ENCODE results near the gene MS4A6A. TPM values are rescaled to one million over a fixed set of nuclear protein-coding genes. Genes with fewer than 3 reads are reported as not detected.

Gene MS4A6A
- total RNA-seq, 1 experiment from 2014 or later: not detected

DNA sequence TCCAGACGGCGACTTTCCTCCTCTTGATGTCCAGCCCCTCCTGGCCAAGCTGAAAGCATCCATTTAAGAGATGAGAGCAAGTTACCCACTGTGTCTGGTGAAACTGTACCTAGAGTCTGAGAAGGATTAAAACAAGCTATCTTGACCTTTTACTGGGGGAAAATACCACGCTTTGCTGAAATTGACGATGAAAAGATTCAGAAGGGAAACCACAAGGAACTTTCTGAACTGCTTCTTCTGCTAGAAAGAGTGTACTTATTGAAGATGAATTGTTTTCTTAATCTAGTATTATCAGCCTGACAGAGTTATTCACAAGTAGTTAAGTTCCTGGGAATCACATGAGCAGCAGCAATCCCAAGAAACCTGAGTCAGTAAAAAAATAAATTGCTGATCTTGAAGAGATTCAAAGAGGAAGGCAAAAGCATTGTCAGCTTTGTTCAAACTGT is 13.1 kb upstream of the MS4A6A start:
- Histone ChIP-seq H2AFZ (ENCODE audit: low read length) (no peak overlapping the region), H2BK15ac (ENCODE audit: low read depth, low read length) (no peak overlapping the region), H3K79me1 (ENCODE audit: insufficient read depth, low read depth, low read length, poor library complexity, severe bottlenecking) (no peaks in the 10 kb centered on the region), H3K4me2 (ENCODE audit: insufficient read depth, insufficient read length, low read length) (no peak overlapping the region), H2BK20ac (ENCODE audit: low read depth, low read length, poor library complexity, severe bottlenecking) (no peak overlapping the region), H3T11ph (ENCODE audit: low read length) (no peak overlapping the region), H3K9me3 (ENCODE audit: control insufficient read depth, low read depth, low read length) (no peaks in the 10 kb centered on the region), H3K4ac (ENCODE audit: low read depth, low read length) (no peak overlapping the region), H3K14ac (ENCODE audit: insufficient read depth, low read length) (no peak overlapping the region), H4K91ac (ENCODE audit: insufficient read length, low read depth, low read length) (no peak overlapping the region), H3K23ac (ENCODE audit: insufficient read length, low read depth, low read length) (no peak overlapping the region), H3K23me2 (ENCODE audit: insufficient read length, low read depth, low read length, poor library complexity, severe bottlenecking) (no peaks in the 10 kb centered on the region), H2AK5ac (ENCODE audit: insufficient read length, low read length) (no peak overlapping the region), H3K27me3 (ENCODE audit: insufficient read depth, low read length) (no peaks in the 10 kb centered on the region), H3K27ac (ENCODE audit: insufficient read length, low read depth, low read length) (no peak overlapping the region), H3K56ac (ENCODE audit: insufficient read length, low read depth, low read length) (no peak overlapping the region), H4K20me1 (ENCODE audit: control insufficient read depth, insufficient read depth, insufficient read length) (no peaks in the 10 kb centered on the region), H3K4me1 (ENCODE audit: insufficient read depth, low read length) (no peaks in the 10 kb centered on the region), H3K9ac (ENCODE audit: extremely low read depth, insufficient read length, low read length) (no peak overlapping the region), H4K8ac (replicated peaks; ENCODE audit: insufficient read length, low read depth, low read length) (no peak overlapping the region), H3K18ac (ENCODE audit: insufficient read length, low read depth, low read length) (no peak overlapping the region), H4K5ac (ENCODE audit: insufficient read length, low read depth, low read length) (no peak overlapping the region), H3K79me2 (ENCODE audit: insufficient read depth, low read length) (no peaks in the 10 kb centered on the region), H2BK120ac (ENCODE audit: low read depth, low read length, poor library complexity, severe bottlenecking) (no peak overlapping the region), H2BK12ac (ENCODE audit: insufficient read length, low read depth, low read length) (no peak overlapping the region), H2BK5ac (ENCODE audit: insufficient read length, low read length) (no peak overlapping the region)
- H3K36me3 Mint-ChIP-seq (ENCODE audit: insufficient read depth in 1 of 3, low read depth in 3 of 3): peaks cover 5 to 7% (median 5%) of the 10 kb centered on the region in 3 experiments; a peak in 5 of 7 replicates
- no peaks in the 10 kb centered on the region for H3K27me3 Mint-ChIP-seq (ENCODE audit: low read depth)
- no CpG with 5 or more reads among the region's 4 CpGs for WGBS (ENCODE audit: extremely low coverage, insufficient read length, low lambda C conversion rate)
- H3K27ac Mint-ChIP-seq: no peak overlapping the region
- H3K4me3 Mint-ChIP-seq: no peak overlapping the region
- H3K9me3 Mint-ChIP-seq: peaks cover 20% of the 10 kb centered on the region in 2 experiments
- TF ChIP-seq, protein P1, sequence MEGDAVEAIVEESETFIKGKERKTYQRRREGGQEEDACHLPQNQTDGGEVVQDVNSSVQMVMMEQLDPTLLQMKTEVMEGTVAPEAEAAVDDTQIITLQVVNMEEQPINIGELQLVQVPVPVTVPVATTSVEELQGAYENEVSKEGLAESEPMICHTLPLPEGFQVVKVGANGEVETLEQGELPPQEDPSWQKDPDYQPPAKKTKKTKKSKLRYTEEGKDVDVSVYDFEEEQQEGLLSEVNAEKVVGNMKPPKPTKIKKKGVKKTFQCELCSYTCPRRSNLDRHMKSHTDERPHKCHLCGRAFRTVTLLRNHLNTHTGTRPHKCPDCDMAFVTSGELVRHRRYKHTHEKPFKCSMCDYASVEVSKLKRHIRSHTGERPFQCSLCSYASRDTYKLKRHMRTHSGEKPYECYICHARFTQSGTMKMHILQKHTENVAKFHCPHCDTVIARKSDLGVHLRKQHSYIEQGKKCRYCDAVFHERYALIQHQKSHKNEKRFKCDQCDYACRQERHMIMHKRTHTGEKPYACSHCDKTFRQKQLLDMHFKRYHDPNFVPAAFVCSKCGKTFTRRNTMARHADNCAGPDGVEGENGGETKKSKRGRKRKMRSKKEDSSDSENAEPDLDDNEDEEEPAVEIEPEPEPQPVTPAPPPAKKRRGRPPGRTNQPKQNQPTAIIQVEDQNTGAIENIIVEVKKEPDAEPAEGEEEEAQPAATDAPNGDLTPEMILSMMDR (conservative IDR thresholded peaks at IDR 0.05): no peak
- no peak for DNase-seq
- H3K4me1 Mint-ChIP-seq: peaks cover 12 to 14% of the 10 kb centered on the region in 2 experiments
